T-cell (primary cell): ENCODE results near the gene ANAPC16. TPM values are rescaled to one million over a fixed set of nuclear protein-coding genes. Genes with fewer than 3 reads are reported as not detected.
A peak's percentile ranks its signal among the peaks of the same experiment; 100 is the strongest.

Experiments used
- ATAC-seq, 4 experiments: fragments of 200-7000 bp in 3 of 4; fragments of 150-1000 bp in 1 of 4; cut with Tn5 transposase; replicated peaks in 1 of 4; 1 replicate in 3 of 4; 2 replicates in 1 of 4; pipeline ENCODE4 v1.10.0; 2021; ENCODE audit warnings: moderate library complexity in 3 of 4, mild to moderate bottlenecking in 2 of 4, moderate number of reproducible peaks in 1 of 4
- CTCF ChIA-PET, 2 donors: fragments of 300-600 bp; sonication (Branson Sonifier 250); formaldehyde crosslinking; loops; one replicate each; lab custom pipeline; 2022; ENCODE audit warnings: antibody characterized with exemption in 2 of 2; lab: Charles Lee
- POLR2A ChIA-PET, 2 donors: fragments of 300-600 bp; sonication (Branson Sonifier 250); formaldehyde crosslinking; loops; one replicate each; lab custom pipeline; 2022; ENCODE audit warnings: antibody characterized with exemption in 2 of 2; lab: Charles Lee
- DNase-seq, 35 experiments: peaks; one replicate each; pipeline versions ENCODE4 v3.0.0 to v3.0.0-alpha.2; 2013 to 2023
- H3K27ac ChIP-seq: one replicate; pipeline ENCODE4 v1.5.1; 2013; ENCODE audit warnings: low read length
- H3K27me3 ChIP-seq, 2 experiments: replicated peaks in 1 of 2; 1 replicate in 1 of 2; 2 replicates in 1 of 2; pipeline versions ENCODE4 v1.6.1 to v1.7.0; 2013; ENCODE audit warnings: low read length in 1 of 2, mixed read lengths in 1 of 2; ENCODE audit not compliant: control insufficient read depth in 2 of 2, insufficient read depth in 2 of 2; ENCODE audit errors: extremely low read depth in 1 of 2
- H3K36me3 ChIP-seq, 2 donors: 1 replicate in 1 of 2; 2 replicates in 1 of 2; pipeline versions ENCODE4 v1.6.1 to v1.7.0; 2013; ENCODE audit warnings: low read length in 1 of 2; ENCODE audit not compliant: control insufficient read depth in 2 of 2, insufficient read depth in 1 of 2; ENCODE audit errors: extremely low read depth in 1 of 2
- H3K4me1 ChIP-seq, 2 experiments: 1 replicate in 1 of 2; 2 replicates in 1 of 2; pipeline versions ENCODE4 v1.6.1 to v1.7.0; 2013; ENCODE audit warnings: low read length in 2 of 2, mixed read lengths in 1 of 2; ENCODE audit not compliant: insufficient read depth in 2 of 2, control insufficient read depth in 1 of 2; ENCODE audit errors: extremely low read depth in 1 of 2
- H3K4me3 ChIP-seq, 2 donors: 1 replicate in 1 of 2; 2 replicates in 1 of 2; pipeline versions ENCODE4 v1.5.1 to v1.7.0; 2013; ENCODE audit warnings: mild to moderate bottlenecking in 2 of 2, low read length in 1 of 2, moderate library complexity in 1 of 2; ENCODE audit not compliant: control insufficient read depth in 1 of 2; ENCODE audit errors: extremely low read depth in 1 of 2
- H3K9me3 ChIP-seq: 2 replicates; pipeline ENCODE4 v1.7.0; 2013
- H3K27ac Mint-ChIP-seq, 2 donors: one replicate each; pipeline ENCODE4 v1.8.0; 2020 to 2021; ENCODE audit warnings: mild to moderate bottlenecking in 2 of 2, mixed read lengths in 2 of 2
- H3K27me3 Mint-ChIP-seq, 2 donors: one replicate each; pipeline ENCODE4 v1.8.0; 2021 to 2022; ENCODE audit warnings: mixed read lengths in 2 of 2
- H3K36me3 Mint-ChIP-seq: one replicate; pipeline ENCODE4 v1.8.0; 2021; ENCODE audit warnings: mixed read lengths
- H3K4me1 Mint-ChIP-seq, 3 donors: one replicate each; pipeline ENCODE4 v1.8.0; 2020 to 2022; ENCODE audit warnings: mixed read lengths in 3 of 3, mild to moderate bottlenecking in 1 of 3
- H3K4me3 Mint-ChIP-seq, 3 donors: one replicate each; pipeline ENCODE4 v1.8.0; 2020 to 2022; ENCODE audit warnings: mild to moderate bottlenecking in 3 of 3, mixed read lengths in 3 of 3, moderate library complexity in 3 of 3
- H3K9me3 Mint-ChIP-seq, 3 donors: one replicate each; pipeline ENCODE4 v1.8.0; 2020 to 2022; ENCODE audit warnings: mixed read lengths in 3 of 3
- WGBS: methylation state at CpG from one replicate; pipeline ENCODE4 v1.1.5; 2013; ENCODE audit warnings: missing lambda C conversion rate; ENCODE audit not compliant: insufficient coverage; 5-methylcytosine and 5-hydroxymethylcytosine counted together
- total RNA-seq, 35 experiments: library from RNA in 6 of 35; stranded (reverse) in 6 of 35; fragments of 120-200 nt in 1 of 35; gene quantifications; one replicate each; pipeline versions ENCODE4 v1.2.1 to v1.2.4 and lab custom pipeline; 2013 to 2026

The ANAPC16 gene
- total RNA-seq, 5 donors from 2014 or later (not counting 1 experiment from before 2014, with no cell fraction given): 97.9 to 119 (median 106) TPM

GRCh38 chr10:72241691-72242252, 26.0 kb downstream of the ANAPC16 start:
- H3K27ac Mint-ChIP-seq: peak overlapping the region; percentile 58 to 84
- POLR2A ChIA-PET: interaction anchor here in 1 of 2 donors (0.6 to 1.6 kb wide), 2 partner anchors 24 to 77 kb away, joined by 3 read pairs; no protein-coding TSS in a partner anchor
- Histone ChIP-seq H3K4me1 (peaks cover 32 to 54% of the 10 kb centered on the region in 2 experiments), H3K27ac (no peak overlapping the region), H3K27me3 (no peaks in the 10 kb centered on the region), H3K36me3 (peaks cover 0 to 10% of the 10 kb centered on the region in 2 donors), H3K9me3 (no peaks in the 10 kb centered on the region), H3K4me3 (no peak overlapping the region)
- H3K4me3 Mint-ChIP-seq: peak overlapping the region in 1 of 3 donors; percentile 50
- H3K36me3 Mint-ChIP-seq: peaks cover 3% of the 10 kb centered on the region
- ATAC-seq (no peak), DNase-seq (no peak)
- no peaks in the 10 kb centered on the region for H3K27me3 Mint-ChIP-seq
- WGBS: 89% methylated on average over 5 of the region's 8 CpGs
- H3K4me1 Mint-ChIP-seq: peaks cover 61 to 67% (median 62%) of the 10 kb centered on the region in 3 donors
- H3K9me3 Mint-ChIP-seq: no peaks in the 10 kb centered on the region
- CTCF ChIA-PET: interaction anchor here (0.6 kb wide), 2 partner anchors 65 to 193 kb away, joined by 3 to 4 read pairs; no protein-coding TSS in a partner anchor

GRCh38 chr10:72242675-72243074, 26.9 kb downstream of the ANAPC16 start:
- Mint-ChIP-seq H3K36me3 (no peaks in the 10 kb centered on the region), H3K9me3 (no peaks in the 10 kb centered on the region), H3K4me3 (peak overlapping the region in 1 of 3 donors; percentile 50), H3K27me3 (no peaks in the 10 kb centered on the region), H3K4me1 (peaks cover 69 to 74% (median 71%) of the 10 kb centered on the region in 3 donors), H3K27ac (peak overlapping the region; percentile 49 to 84)
- no peak overlapping the region for H3K4me3 ChIP-seq
- ATAC-seq (no peak), DNase-seq (no peak)
- ChIA-PET CTCF (no interaction called here), POLR2A (interaction anchor here in 1 of 2 donors (0.6 kb wide), 1 partner anchor 23 kb away, joined by 3 read pairs; no protein-coding TSS in a partner anchor)
- H3K9me3 ChIP-seq: no peaks in the 10 kb centered on the region
- H3K27me3 ChIP-seq: no peaks in the 10 kb centered on the region
- peaks cover 40 to 63% of the 10 kb centered on the region in 2 experiments for H3K4me1 ChIP-seq
- H3K27ac ChIP-seq: no peak overlapping the region
- H3K36me3 ChIP-seq: peaks cover 0 to 3% of the 10 kb centered on the region in 2 donors
- 60% methylated on average over 4 of the region's 4 CpGs for WGBS

GRCh38 chr10:72243822-72244437, 28.1 kb downstream of the ANAPC16 start:
- H3K4me3 ChIP-seq: no peak overlapping the region
- Mint-ChIP-seq H3K4me3 (peak overlapping the region in 1 of 3 donors; percentile 50), H3K9me3 (no peaks in the 10 kb centered on the region), H3K36me3 (no peaks in the 10 kb centered on the region), H3K27ac (peak overlapping the region; percentile 66 to 71), H3K27me3 (no peaks in the 10 kb centered on the region), H3K4me1 (peaks cover 79 to 86% (median 81%) of the 10 kb centered on the region in 3 donors)
- CTCF ChIA-PET: no interaction called here
- POLR2A ChIA-PET: interaction anchor here in 1 of 2 donors (0.5 kb wide), 1 partner anchor 12 kb away, joined by 3 read pairs; no protein-coding TSS in a partner anchor
- H3K36me3 ChIP-seq: no peaks in the 10 kb centered on the region
- DNase-seq (peak in 1 of 35 experiments; percentile 38), ATAC-seq (no peak)
- H3K9me3 ChIP-seq: no peaks in the 10 kb centered on the region
- 98% methylated on average over 4 of the region's 11 CpGs for WGBS
- H3K4me1 ChIP-seq: peaks cover 48 to 75% of the 10 kb centered on the region in 2 experiments
- no peaks in the 10 kb centered on the region for H3K27me3 ChIP-seq
- H3K27ac ChIP-seq: no peak overlapping the region

- Mint-ChIP-seq H3K9me3 (no peaks in the 10 kb centered on the region), H3K36me3 (no peaks in the 10 kb centered on the region), H3K27ac (peak overlapping the region; percentile 66 to 71), H3K4me1 (peaks cover 80 to 85% (median 81%) of the 10 kb centered on the region in 3 donors), H3K27me3 (no peaks in the 10 kb centered on the region), H3K4me3 (peak overlapping the region in 1 of 3 donors; percentile 50)
- no peak for ATAC-seq
- Histone ChIP-seq H3K4me1 (peaks cover 53 to 79% of the 10 kb centered on the region in 2 experiments), H3K27ac (peak overlapping the region; percentile 69), H3K27me3 (no peaks in the 10 kb centered on the region), H3K4me3 (no peak overlapping the region), H3K9me3 (no peaks in the 10 kb centered on the region), H3K36me3 (no peaks in the 10 kb centered on the region)
- WGBS: 100% methylated on average over 3 of the region's 5 CpGs
- DNase-seq: no peak
- ChIA-PET POLR2A (no interaction called here), CTCF (no interaction called here)
Observed at GRCh38 chr10:72244573-72245038, 28.8 kb downstream of the ANAPC16 start.

GRCh38 chr10:72245949-72246525, 30.2 kb downstream of the ANAPC16 start:
- H3K36me3 ChIP-seq: no peaks in the 10 kb centered on the region
- H3K27me3 ChIP-seq: no peaks in the 10 kb centered on the region
- ChIA-PET POLR2A (interaction anchor here in 1 of 2 donors (0.6 kb wide), 2 partner anchors 51 to 105 kb away, joined by 4 to 6 read pairs; no protein-coding TSS in a partner anchor), CTCF (interaction anchor here (0.7 to 2.1 kb wide), 4 partner anchors 12 to 92 kb away, joined by 3 to 7 read pairs (median 4); no protein-coding TSS in a partner anchor)
- H3K9me3 ChIP-seq: no peaks in the 10 kb centered on the region
- H3K27ac Mint-ChIP-seq: peak overlapping the region; percentile 66 to 70
- peaks cover 87 to 88% (median 88%) of the 10 kb centered on the region in 3 donors for H3K4me1 Mint-ChIP-seq
- H3K36me3 Mint-ChIP-seq: no peaks in the 10 kb centered on the region
- no peak for DNase-seq
- H3K9me3 Mint-ChIP-seq: no peaks in the 10 kb centered on the region
- no CpG with 5 or more reads among the region's 3 CpGs for WGBS
- peak overlapping the region in 1 of 3 donors; percentile 50 for H3K4me3 Mint-ChIP-seq
- H3K4me3 ChIP-seq: no peak overlapping the region
- H3K4me1 ChIP-seq: peaks cover 62 to 93% of the 10 kb centered on the region in 2 experiments
- no peak for ATAC-seq
- H3K27ac ChIP-seq: peak overlapping the region; percentile 69
- H3K27me3 Mint-ChIP-seq: no peaks in the 10 kb centered on the region
